Ovary (tissue), 9 donors: Measurements from ENCODE around the gene TRPM3. TPM values are rescaled to one million over a fixed set of nuclear protein-coding genes. Genes with fewer than 3 reads are reported as not detected.
A peak's percentile ranks its signal among the peaks of the same experiment; 100 is the strongest.
"Not testable (repeated sequence)": the region's sequence is repeated elsewhere in the genome, so short reads cannot be mapped to it uniquely, and the experiment has no call there.

Experiments used
- DNase-seq, 5 donors: peaks; one replicate each; pipeline ENCODE4 v3.0.0-alpha.2; 2019 to 2020
- H3K27ac ChIP-seq, 2 donors: fragments of 200-600 bp; one replicate each; pipeline versions ENCODE4 v1.5.1 to v1.8.0; 2019 to 2022
- H3K27me3 ChIP-seq: fragments of 200-600 bp; one replicate; pipeline ENCODE4 v1.8.0; 2022
- H3K36me3 ChIP-seq: fragments of 200-600 bp; sonication (generic); one replicate; pipeline ENCODE4 v1.5.1; 2019
- H3K4me1 ChIP-seq: one replicate; pipeline ENCODE4 v1.8.1; 2013; ENCODE audit warnings: mild to moderate bottlenecking, moderate library complexity; ENCODE audit not compliant: insufficient read depth
- H3K4me3 ChIP-seq: fragments of 200-600 bp; sonication (generic); one replicate; pipeline ENCODE4 v1.5.1; 2017
- H3K9me3 ChIP-seq, 2 donors: fragments of 200-600 bp in 1 of 2; sonication (generic) in 1 of 2; one replicate each; pipeline versions ENCODE4 v1.5.1 to v1.8.1; 2013 to 2019; ENCODE audit warnings: mild to moderate bottlenecking in 1 of 2, moderate library complexity in 1 of 2
- CTCF ChIP-seq, 3 donors: fragments of 450-650 bp in 2 of 3; fragments of 200-600 bp in 1 of 3; IDR thresholded peaks; one replicate each; pipeline versions ENCODE4 v1.5.1 to v1.8.0; 2016 to 2022; ENCODE audit warnings: antibody characterized with exemption in 3 of 3, mild to moderate bottlenecking in 1 of 3
- EP300 ChIP-seq: sonication (generic); formaldehyde crosslinking; IDR thresholded peaks from one replicate; pipeline ENCODE4 v1.6.1; 2017; ENCODE audit warnings: antibody characterized with exemption
- POLR2A ChIP-seq: fragments of 450-650 bp; IDR thresholded peaks from one replicate; pipeline ENCODE4 v1.6.1; 2017; ENCODE audit warnings: antibody characterized with exemption, mild to moderate bottlenecking, moderate library complexity
- WGBS, 3 donors: extraction: QIAGEN DNeasy Blood & Tissue Kit in 1 of 3; methylation state at CpG; one replicate each; pipeline versions ENCODE4 v1.1.5 to v1.1.7; 2013 to 2017; 5-methylcytosine and 5-hydroxymethylcytosine counted together
- intact Hi-C, 4 donors: fragments of 100-400 bp; cut with DNase I; formaldehyde crosslinking; loops; one replicate each; pipeline versions ENCODE4 v1.11.0 to v1.15.1; 2022 to 2023
- polyA plus RNA-seq, 2 donors: library from polyadenylated mRNA; stranded (reverse); fragments of 200-250 nt in 1 of 2; fragments of 350-450 nt in 1 of 2; fragmentation: Illumina TruSeq in 1 of 2; extraction: RNeasy Lipid Tissue Mini Kit (QIAGEN cat#74804) in 1 of 2; gene quantifications; one replicate each; pipeline ENCODE4 v1.2.3, GENCODE V29; 2013 to 2014
- total RNA-seq, 7 donors: library from RNA; depleted of rRNA in 2 of 7; stranded (reverse); fragments of >200 nt in 2 of 7; fragmentation: NEBNext Ultra II Directional in 3 of 7; extraction: Animal tissue kit (Norgen Biotek cat#: 25700) in 3 of 7; gene quantifications; one replicate each; pipeline versions ENCODE4 v1.1.0 to v1.2.4, GENCODE V29; 2016 to 2023
- donor health status: DM: no; HTN: no; CAD: no; lungs with moderate emphysema.
- donor health status: DM: no; HTN: no; CAD: no.
- donor health status: Bipolar disorder and iron deficiency.
- donor health status: DM: yes; HTN: yes; CAD: no.
- donor health status: DM: no; HTN: no; CAD: no.
- donor health status: DM: yes; HTN: yes; CAD: no.

TRPM3 gene
- total and polyA plus RNA-seq, 9 donors = 0.80 to 18.5 (median 4.6) TPM

- WGBS, 3 donors = 4 to 8% (median 5%) methylated on average over 1 of the region's 1 CpG
- Histone ChIP-seq H3K4me3 (no peak overlapping the region), H3K27me3 (no peaks in the 10 kb centered on the region), H3K4me1 (peaks cover 13% of the 10 kb centered on the region), H3K9me3 (no peaks in the 10 kb centered on the region), H3K27ac (no peak overlapping the region), H3K36me3 (no peaks in the 10 kb centered on the region)
- TF ChIP-seq POLR2A (no peak), CTCF (IDR thresholded peaks at IDR 0.05) (no peak), EP300 (no peak)
- intact Hi-C loops = no loop called here
- DNase-seq = peak in 1 of 5 donors; percentile 28
Measured at GRCh38 chr9:70672161-70672649, 449.2 kb downstream of the TRPM3 start.

- intact Hi-C loops = no loop called here
- no peaks in the 10 kb centered on the region for H3K36me3 ChIP-seq
- WGBS, 3 donors = 43 to 74% (median 45%) methylated on average over 3 of the region's 3 CpGs
- H3K4me1 ChIP-seq = peaks cover 6% of the 10 kb centered on the region
- H3K4me3 ChIP-seq = no peak overlapping the region
- no peak overlapping the region for H3K27ac ChIP-seq
- H3K9me3 ChIP-seq = no peaks in the 10 kb centered on the region
- H3K27me3 ChIP-seq = no peaks in the 10 kb centered on the region
- DNase-seq = no peak
- TF ChIP-seq POLR2A (no peak), CTCF (IDR thresholded peaks at IDR 0.05) (no peak), EP300 (no peak)
Measured at GRCh38 chr9:70668751-70669150, 452.7 kb downstream of the TRPM3 start.

- Histone ChIP-seq H3K36me3 (no peaks in the 10 kb centered on the region), H3K9me3 (no peaks in the 10 kb centered on the region), H3K27me3 (no peaks in the 10 kb centered on the region), H3K27ac (no peak overlapping the region), H3K4me1 (no peaks in the 10 kb centered on the region), H3K4me3 (no peak overlapping the region)
- no peak for DNase-seq
- no peak for TF ChIP-seq POLR2A
- intact Hi-C loops = no loop called here
Measured at GRCh38 chr9:70658765-70659164, 462.7 kb downstream of the TRPM3 start.

GRCh38 chr9:70656281-70656680 lies 465.1 kb downstream of the TRPM3 start:
- no peaks in the 10 kb centered on the region for H3K27me3 ChIP-seq
- H3K27ac ChIP-seq = no peak overlapping the region
- H3K36me3 ChIP-seq = no peaks in the 10 kb centered on the region
- WGBS, 3 donors = 74 to 88% (median 83%) methylated on average over 1 of the region's 1 CpG
- intact Hi-C loops = no loop called here
- no peak overlapping the region for H3K4me3 ChIP-seq
- no peak for DNase-seq
- no peaks in the 10 kb centered on the region for H3K9me3 ChIP-seq
- no peak for TF ChIP-seq CTCF (IDR thresholded peaks at IDR 0.05)
- no peak for TF ChIP-seq EP300
- TF ChIP-seq POLR2A = no peak
- no peaks in the 10 kb centered on the region for H3K4me1 ChIP-seq

- H3K4me3 ChIP-seq = no peak overlapping the region
- TF ChIP-seq POLR2A (no peak), EP300 (no peak), CTCF (IDR thresholded peaks at IDR 0.05) (no peak)
- no peaks in the 10 kb centered on the region for H3K36me3 ChIP-seq
- H3K27me3 ChIP-seq = no peaks in the 10 kb centered on the region
- no peaks in the 10 kb centered on the region for H3K9me3 ChIP-seq
- intact Hi-C loops = no loop called here
- H3K27ac ChIP-seq = no peak overlapping the region
- no peak for DNase-seq
- 75 to 94% (median 77%) methylated on average over 1 of the region's 1 CpG for WGBS, 3 donors
- no peaks in the 10 kb centered on the region for H3K4me1 ChIP-seq
Measured at GRCh38 chr9:70654144-70654543, 467.3 kb downstream of the TRPM3 start.

- H3K36me3 ChIP-seq, H3K9me3 ChIP-seq, H3K27ac ChIP-seq, H3K27me3 ChIP-seq, DNase-seq, H3K4me1 ChIP-seq, H3K4me3 ChIP-seq: not testable (repeated sequence)
- intact Hi-C loops = loop anchor here in 2 of 4 donors (5.0 to 10.0 kb wide), 2 partner anchors 600 to 603 kb away; no protein-coding TSS in a partner anchor
Measured at GRCh38 chr9:70644627-70645026, 476.8 kb downstream of the TRPM3 start.
